B cell (primary cell): Measurements from ENCODE around the gene RBBP8.

Experiments used
- CTCF ChIP-seq: fragments of 200-600 bp; IDR thresholded peaks from one replicate; pipeline ENCODE4 v1.8.0; 2022; ENCODE audit warnings: antibody characterized with exemption, mild to moderate bottlenecking
- EZH2 ChIP-seq: IDR thresholded peaks from 2 replicates; pipeline ENCODE4 v1.6.1; 2012; ENCODE audit warnings: borderline replicate concordance, low read depth, mild to moderate bottlenecking, moderate library complexity, low read length; ENCODE audit not compliant: insufficient read depth, poor library complexity, severe bottlenecking

DNA sequence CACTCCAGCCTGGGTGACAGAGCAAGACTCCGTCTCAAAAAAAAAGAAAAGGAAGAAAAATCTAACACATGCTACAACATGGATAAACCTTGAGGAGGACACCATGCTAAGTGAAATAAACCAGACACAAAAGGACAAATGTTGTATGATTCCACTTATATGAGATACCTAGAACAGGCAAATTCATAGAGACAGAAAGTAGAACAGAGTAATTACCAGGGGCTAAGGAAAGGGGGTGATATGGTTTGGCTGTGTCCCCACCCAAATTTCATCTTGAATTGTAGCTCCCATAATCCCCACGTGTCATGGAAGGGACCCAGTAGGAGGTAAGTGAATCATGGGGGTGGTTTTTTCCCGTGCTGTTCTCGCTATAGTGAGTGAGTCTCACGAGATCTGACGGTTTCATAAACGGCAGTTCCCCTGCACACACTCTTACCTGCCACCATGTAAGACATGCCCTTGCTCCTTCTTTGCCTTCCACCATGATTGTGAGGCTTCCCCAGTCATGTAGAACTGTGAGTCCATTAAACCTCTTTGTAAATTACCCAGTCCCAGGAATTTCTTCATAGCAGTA lies 110.8 kb downstream of the RBBP8 start:
- TF ChIP-seq EZH2 (no peak), CTCF (no peak)
